Epithelial cell of prostate (primary cell): ENCODE data around the gene PLPPR3.
"Not testable (repeated sequence)": the region's sequence is repeated elsewhere in the genome, so short reads cannot be mapped to it uniquely, and the experiment has no call there.

Experiments
- DNase-seq: peaks from one replicate; pipeline ENCODE4 v3.0.0-alpha.2; 2011; ENCODE audit warnings: low read depth, low spot score
- H3K27ac ChIP-seq: fragments of 450-650 bp; 2 replicates; pipeline ENCODE4 v1.5.1; 2017; ENCODE audit warnings: mild to moderate bottlenecking

The PLPPR3 gene

GRCh38 chr19:854549-854948 is 32.8 kb upstream of the PLPPR3 start:
- no peak overlapping the region for H3K27ac ChIP-seq
- DNase-seq: no peak

- H3K27ac ChIP-seq, DNase-seq: not testable (repeated sequence)
Measured at GRCh38 chr19:853614-854220, 32.0 kb upstream of the PLPPR3 start.

GRCh38 chr19:853014-853585 is 31.3 kb upstream of the PLPPR3 start:
- DNase-seq: no peak
- no peak overlapping the region for H3K27ac ChIP-seq

- no peak within 1 kb of the TSS for H3K27ac ChIP-seq
- DNase-seq: no peak
Measured at GRCh38 chr19:852136-853013, 30.6 kb upstream of the PLPPR3 start, which contains the start of gene ELANE. Gene ELANE, plus strand, starts transcription at chr19:852303. Its CDS starts 26 bp downstream, at chr19:852329.

DNA sequence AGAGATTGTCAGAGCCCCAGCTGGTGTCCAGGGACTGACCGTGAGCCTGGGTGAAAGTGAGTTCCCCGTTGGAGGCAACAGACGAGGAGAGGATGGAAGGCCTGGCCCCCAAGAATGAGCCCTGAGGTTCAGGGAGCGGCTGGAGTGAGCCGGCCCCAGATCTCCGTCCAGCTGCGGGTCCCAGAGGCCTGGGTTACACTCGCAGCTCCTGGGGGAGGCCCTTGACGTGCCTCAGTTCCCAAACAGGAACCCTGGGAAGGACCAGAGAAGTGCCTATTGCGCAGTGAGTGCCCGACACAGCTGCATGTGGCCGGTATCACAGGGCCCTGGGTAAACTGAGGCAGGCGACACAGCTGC is 29.2 kb upstream of the PLPPR3 start:
- no peak overlapping the region for H3K27ac ChIP-seq

GRCh38 chr19:850221-850978 is 28.6 kb upstream of the PLPPR3 start:
- no peak overlapping the region for H3K27ac ChIP-seq
- DNase-seq: no peak

More for the DNA sequence above, 29.2 kb upstream of the PLPPR3 start:
- no peak for DNase-seq

DNA sequence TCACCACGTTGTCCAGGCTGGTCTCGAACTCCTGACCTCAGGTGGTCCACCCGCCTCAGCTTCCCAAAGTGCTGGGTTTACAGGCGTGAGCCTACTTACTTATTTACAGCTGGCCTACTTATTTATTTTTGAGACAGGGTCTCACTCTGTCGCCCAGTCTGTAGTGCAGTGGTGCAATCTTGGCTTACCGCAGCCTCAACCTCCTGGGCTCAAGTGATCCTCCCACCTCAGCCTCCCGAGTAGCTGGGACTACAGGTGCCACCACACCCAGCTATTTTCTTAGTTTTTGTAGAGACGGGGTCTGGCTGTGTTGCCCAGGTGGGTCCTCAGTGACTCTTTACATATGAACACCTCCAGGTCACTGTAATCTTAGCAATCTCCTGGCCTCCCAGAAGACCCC is 27.4 kb upstream of the PLPPR3 start:
- not testable (repeated sequence) for DNase-seq, H3K27ac ChIP-seq

GRCh38 chr19:848386-848921 is 26.7 kb upstream of the PLPPR3 start:
- H3K27ac ChIP-seq: no peak overlapping the region
- DNase-seq: no peak

DNA sequence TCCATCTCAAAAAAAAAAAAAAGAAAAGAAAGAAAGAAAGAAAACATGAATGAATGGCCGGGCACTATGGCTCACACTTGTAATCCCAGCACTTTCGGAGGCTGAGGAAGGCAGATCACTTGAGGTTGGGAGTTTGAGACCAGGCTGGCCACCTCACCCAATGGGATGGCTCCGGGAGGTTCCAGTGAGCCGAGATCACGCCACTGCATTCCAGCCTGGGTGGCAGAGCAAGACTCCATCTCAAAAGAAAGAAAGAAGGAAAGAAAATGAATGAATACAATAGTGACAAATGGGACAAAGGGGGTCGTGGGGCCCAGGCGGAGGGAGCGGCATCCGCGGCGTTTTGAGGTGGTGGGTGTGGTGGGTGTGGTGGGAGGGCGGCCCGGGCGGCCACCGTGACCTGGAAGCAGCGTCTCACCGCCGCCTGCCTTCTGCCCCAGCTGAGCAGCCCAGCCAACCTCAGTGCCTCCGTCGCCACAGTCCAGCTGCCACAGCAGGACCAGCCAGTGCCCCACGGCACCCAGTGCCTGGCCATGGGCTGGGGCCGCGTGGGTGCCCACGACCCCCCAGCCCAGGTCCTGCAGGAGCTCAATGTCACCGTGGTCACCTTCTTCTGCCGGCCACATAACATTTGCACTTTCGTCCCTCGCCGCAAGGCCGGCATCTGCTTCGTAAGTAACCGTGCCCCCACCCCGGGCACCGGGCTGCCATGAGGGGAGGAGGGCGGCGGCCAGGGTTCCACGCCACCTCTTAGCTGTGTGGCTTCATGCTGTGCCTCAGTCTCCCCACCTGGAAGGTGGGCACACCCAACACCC is 24.2 kb upstream of the PLPPR3 start:
- no peak overlapping the region for H3K27ac ChIP-seq
- no peak for DNase-seq

- no peak overlapping the region for H3K27ac ChIP-seq
- no peak for DNase-seq
Measured at GRCh38 chr19:844546-844971, 22.8 kb upstream of the PLPPR3 start.

DNA sequence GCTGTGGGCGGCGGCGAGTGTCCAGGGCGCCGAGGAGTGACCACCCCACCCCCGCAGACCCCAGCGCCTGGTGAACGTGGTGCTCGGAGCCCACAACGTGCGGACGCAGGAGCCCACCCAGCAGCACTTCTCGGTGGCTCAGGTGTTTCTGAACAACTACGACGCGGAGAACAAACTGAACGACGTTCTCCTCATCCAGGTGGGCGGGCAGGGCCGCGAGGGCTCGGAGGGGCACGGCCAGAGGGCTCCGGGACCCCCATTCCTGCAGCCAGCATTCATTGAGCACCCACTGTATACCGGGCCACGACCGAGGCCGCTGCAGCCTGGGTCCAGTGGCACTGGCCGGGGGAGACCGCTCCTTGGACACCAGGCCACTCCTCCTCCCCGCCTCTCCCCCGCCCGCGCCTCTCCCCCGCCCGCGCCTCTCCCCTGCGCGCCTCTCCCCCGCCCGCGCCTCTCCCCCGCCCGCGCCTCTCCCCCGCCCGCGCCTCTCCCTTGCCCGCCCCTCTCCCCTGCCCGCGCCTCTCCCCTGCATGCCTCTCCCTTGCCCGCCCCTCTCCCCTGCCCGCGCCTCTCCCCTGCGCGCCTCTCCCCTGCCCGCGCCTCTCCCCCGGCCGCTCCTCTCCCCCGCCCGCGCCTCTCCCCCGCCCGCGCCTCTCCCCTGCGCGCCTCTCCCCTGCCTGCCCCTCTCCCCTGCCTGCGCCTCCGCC is 22.2 kb upstream of the PLPPR3 start:
- DNase-seq: no peak
- H3K27ac ChIP-seq: no peak overlapping the region

DNA sequence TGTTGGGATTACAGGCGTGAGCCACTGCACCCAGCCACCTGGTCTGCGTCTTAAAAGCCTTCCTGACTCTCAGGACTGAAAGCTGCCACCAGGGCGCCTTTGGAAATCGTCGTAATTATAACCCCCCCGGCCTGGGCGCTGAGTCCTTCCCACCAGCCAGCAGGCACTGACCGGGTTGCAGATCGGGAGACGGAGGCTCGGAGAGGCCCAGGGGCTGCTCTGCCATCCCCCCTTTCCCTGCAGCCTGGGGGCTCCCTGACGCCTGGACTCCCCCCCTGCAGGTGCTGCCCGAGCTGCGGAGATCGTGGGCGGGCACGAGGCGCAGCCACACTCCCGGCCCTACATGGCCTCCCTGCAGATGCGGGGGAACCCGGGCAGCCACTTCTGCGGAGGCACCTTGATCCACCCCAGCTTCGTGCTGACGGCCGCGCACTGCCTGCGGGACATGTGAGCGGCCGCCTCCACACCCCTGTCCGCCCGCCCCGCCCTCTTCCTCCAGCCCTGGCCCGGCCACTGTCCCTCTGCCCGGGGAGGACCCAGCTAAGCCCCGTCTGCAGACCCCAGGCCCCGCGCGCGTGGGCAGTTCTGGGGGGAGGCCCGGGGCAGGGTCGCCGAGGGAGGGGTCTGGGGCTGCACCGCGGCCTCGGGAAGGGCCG is 21.6 kb upstream of the PLPPR3 start:
- DNase-seq: no peak
- no peak overlapping the region for H3K27ac ChIP-seq

DNA sequence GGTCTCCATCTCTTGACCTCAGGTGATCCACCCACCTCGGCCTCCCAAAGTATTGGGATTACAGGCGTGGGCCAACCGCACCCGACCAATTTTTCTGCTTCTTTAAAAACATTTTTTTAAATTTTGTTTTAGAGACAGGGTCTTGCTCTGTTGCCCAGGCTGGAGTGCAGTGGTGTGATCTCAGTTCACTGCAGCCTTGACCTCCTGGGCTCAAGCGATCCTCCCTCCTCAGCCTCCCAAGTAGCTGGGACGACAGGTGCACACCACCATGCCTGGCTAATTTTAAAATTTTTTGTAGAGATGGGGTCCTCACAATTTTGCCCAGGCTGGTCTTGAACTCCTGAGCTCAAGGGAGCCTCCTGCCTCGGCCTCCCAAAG is 21.0 kb upstream of the PLPPR3 start:
- not testable (repeated sequence) for DNase-seq

DNA sequence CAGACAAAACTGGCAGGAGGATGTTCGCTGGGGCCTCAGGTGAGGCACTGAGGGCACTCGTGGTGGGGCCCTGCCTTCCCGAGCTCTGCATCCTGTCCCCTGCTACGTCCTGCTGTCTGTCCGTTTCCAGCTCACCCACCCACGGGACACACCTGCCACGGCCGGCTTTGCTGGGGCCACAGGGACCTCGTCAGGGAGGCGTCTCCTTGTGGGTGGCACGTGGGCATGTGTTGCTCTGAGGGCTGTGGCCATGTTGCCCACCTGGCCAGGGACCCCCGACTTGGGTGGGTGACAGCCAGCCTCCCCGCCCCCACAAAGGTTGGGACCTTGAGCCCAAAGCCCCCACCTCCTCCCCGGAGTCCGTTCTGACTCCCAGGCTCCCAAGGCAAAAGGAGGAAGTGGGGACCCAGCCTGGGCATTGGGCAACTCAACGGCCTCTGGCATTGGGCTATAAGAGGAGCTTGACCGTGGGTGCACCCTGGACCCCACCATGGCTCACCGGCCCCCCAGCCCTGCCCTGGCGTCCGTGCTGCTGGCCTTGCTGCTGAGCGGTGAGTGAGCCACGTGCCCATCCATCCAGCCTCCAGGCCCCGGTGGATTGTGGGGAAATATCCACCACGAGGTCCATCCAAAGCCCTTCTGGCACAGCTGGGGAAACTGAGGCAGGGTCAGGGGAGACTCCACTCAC is 18.9 kb upstream of the PLPPR3 start, which contains the start of gene PRTN3:
Gene PRTN3 (plus strand): TSS at position 481 of the 688 bp plus-strand sequence. CDS start 10 bp downstream, at position 491.
- H3K27ac ChIP-seq: no peak within 1 kb of the TSS
- DNase-seq: no peak

More for the DNA sequence above, 21.0 kb upstream of the PLPPR3 start:
- H3K27ac ChIP-seq: not testable (repeated sequence)

- no peak overlapping the region for H3K27ac ChIP-seq
- no peak for DNase-seq
Measured at GRCh38 chr19:835210-835810, 13.6 kb upstream of the PLPPR3 start.

DNA sequence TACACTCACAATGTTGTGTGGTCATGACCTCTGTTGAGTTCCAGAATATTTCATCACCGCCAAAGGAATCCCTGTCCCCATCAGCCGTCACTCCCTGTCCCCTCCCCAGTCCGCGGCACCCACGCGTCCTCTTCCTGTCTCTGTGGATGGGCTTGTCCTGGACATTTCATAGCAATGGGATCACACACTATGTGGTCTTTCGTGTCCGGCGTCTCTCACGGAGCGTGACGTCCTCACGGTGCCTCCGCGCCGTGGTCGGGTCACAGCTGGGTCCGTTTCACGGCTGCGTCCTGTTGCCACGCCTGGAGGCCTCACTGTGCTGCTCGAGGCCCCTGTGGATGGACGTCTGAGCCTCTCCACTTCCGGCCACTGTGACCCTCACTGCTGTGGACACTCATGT is 12.5 kb upstream of the PLPPR3 start:
- no peak overlapping the region for H3K27ac ChIP-seq
- no peak for DNase-seq
